GM21367 (cell line): ENCODE data around the gene ENTPD1.
"Not testable (repeated sequence)": the region's sequence is repeated elsewhere in the genome, so short reads cannot be mapped to it uniquely, and the experiment has no call there.

Source experiments
- ATAC-seq: cut with Tn5 transposase; IDR thresholded peaks from one replicate; pipeline ENCODE4 v1.9.1; 2021; ENCODE audit not compliant: unreplicated experiment

ENTPD1 gene

DNA sequence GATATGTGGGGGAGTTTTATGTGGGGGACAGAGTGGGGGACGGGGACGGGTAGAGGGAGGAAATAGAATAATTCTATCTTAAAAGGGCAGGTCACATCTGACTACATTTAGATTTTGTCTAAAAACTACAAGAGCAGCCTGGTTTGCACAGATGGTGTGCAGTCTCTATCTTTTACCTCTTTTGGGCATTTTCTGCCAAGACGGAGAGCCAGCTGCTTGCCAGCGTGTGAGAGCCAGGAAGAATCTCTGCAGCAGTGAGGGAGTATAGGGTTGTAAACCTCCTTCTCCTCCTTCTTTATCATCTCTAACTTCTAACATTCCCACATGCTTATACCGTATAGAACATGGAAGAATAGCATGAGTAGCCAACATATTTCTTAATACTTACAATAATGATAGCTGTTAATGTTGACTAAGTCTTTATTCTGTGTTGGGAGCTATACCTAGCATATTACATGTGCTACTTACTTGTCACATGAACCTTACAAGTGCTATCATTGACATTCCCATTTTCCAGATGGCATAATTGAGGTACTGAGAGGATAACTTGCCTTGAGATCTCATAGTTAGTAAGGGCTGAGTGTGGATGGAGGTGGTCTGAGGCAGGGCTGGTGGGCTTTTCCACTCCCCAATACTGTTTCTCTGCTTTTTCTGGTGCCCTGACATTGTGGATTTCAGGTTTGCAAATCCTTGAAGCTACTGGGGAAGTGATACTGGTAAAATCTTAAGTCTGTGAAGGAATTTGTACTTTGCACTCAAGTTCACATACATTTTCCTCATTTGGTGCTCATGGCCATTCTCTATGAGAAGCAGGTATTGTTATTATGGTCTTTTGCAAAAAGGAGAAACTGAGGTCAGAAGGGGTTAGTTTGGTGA, 1.1 kb downstream of the ENTPD1 start:
- ATAC-seq, result no peak

DNA sequence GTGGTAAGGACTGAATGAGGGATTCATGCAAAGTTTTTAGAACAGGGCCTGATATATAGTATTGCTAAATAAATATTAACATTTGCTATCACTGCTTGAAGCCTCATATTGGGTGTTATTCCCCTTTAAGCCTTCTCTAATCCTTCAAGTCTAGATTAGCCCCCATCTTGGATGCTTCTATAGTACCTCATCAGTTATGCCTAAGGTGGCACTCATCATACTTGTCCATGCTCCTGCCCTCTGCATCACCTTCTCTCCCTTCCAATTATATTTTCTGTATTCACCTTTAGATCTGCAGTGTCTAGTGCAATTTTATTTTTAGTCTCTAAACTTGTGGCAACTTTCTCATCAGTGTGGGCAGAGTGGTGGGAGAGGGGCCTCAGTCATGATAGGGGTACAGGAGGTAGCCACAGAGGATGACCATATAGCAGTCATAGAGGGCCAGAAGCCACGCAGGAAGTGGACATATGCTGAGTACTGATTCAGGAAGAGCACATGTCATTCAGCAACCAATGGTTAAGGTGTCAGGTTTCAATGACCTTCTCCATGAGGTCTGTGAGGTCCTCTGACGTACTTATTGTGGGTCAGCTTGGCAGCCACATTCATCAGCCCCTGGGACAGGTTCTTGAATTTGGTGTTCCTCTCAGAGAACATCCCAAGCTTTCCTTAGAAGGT, 2.5 kb downstream of the ENTPD1 start:
- peak; percentile 38 for ATAC-seq

DNA sequence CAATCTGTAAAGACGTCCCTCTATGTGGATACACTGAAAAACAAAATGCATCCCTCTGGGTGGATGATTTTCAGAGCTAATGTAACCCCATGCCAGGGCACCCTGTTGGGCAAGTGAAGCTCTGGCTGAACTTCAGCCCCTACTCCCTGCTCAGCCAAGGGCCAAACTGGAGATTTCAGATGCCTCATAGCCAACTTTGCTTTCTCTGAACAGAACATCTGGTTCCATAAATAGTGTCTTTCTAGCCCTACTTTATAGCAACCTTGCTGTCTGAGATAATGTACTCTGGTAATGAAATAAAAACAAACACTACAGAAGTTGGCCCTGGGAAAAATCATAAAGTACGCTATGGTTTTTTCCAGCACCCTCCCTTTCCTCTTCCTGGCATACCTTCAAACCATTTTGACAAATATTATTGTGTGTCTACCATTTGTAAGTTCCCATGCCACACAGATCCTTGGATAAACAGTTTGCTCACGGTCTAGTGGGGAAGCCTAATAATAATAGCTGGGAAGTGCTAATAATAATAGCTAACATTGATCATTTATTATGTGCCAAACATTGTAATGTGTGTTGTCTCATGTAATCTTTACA, 3.4 kb downstream of the ENTPD1 start:
- no peak for ATAC-seq

DNA sequence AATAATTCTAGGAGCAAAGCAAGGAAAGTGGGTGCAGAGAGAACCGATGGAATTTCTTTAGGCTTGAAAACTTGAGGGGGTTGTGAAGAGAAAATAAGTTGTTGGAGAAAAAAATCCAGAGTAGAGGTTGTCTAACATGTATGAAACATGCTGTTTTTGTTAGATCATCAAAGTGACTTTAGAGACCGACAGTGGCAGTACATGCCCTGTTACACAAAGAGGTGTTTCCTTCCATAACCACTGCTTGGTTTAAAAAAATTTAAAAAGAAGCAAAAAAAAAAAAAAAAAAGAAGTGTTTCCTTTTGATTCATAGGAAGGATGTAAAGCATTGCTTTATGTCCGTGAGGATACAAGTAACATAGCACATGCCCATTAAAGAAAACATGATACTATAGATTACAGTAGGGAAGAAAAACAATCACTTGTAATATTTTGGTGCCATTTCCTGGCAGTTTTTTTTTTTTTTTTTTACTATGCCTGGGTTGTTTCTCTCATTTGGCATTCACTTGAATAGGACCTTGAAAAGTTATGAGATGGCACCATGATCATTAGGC, 6.1 kb downstream of the ENTPD1 start:
- ATAC-seq, result no peak

DNA sequence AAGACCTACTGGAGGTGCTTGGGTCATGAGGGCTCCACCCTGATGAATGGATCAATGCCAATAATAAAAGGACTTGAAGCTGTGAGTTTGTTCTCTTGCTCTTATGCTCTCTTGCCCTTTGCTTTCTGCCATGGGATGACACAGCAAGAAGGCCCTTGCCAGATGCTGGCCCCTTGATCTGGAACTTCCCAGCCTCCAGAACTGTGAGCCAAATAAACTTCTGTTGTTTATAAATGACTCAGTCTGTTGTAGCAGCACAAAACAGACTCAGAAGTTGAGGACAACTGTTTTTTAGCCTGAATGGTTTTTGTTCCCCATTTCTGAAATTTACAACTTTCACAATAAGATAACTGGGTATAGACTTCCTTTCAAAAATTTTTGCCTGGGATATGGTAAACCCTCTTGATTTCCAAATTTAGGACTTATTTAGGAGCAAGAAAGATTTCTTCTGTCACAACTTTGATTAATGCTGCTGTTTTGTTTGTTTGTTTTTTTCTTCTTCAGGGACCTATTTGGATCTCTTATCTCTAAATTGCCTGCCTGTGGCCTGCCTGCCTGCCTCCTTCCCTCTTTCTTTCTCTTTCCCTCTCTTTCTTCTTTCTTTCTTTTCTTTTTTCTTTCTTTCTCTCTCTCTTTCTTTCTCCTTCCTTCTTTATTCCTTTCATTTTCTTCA, 12.1 kb downstream of the ENTPD1 start:
- peak; percentile 65 for ATAC-seq

DNA sequence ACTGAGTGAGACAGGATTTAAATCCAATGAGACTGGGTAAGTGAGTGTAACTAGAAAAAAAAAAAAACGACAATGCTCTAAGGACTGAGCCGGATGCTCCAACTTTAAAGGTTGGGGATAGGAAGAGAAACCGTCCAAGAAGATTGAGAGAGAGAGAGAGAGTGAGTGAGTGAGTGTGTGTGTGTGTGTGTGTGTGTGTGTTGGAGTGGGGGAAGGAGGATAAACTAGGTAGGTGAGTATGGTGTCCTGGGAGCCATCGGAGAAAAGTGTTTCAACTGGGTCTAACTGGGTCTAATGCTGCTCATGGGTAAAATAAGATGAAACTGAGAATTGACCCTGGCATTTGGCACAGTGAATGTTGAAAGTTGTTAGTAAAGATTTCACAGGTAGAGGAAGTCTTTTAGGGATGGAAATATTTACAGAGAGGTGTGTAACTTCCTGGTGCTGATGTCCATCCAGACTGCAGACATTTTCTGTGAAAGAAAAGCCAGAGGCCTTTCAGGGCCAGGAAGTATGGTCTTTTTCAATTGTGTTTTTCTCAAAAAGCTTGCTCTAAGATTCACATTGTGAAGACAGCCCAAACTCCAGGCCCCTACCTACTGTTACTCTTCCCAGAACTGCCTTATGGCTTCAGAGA, 14.2 kb downstream of the ENTPD1 start:
- ATAC-seq, result no peak

DNA sequence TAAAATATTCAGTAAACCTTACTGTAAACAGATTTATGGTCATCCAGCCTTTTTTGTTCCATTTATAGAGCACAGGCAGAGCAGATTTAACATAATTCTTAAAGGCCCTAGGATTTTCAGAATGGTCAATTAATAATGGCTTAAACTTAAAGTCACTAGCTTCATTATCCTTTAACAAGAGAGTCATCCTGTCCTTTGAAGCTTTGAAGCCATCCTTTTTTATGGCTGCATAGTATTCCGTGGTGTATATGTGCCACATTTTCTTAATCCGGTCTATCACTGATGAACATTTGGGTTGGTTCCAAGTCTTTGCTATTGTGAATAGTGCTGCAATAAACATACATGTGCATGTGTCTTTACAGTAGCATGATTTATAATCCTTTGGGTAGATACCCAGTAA, 17.5 kb downstream of the ENTPD1 start:
- not testable (repeated sequence) for ATAC-seq

DNA sequence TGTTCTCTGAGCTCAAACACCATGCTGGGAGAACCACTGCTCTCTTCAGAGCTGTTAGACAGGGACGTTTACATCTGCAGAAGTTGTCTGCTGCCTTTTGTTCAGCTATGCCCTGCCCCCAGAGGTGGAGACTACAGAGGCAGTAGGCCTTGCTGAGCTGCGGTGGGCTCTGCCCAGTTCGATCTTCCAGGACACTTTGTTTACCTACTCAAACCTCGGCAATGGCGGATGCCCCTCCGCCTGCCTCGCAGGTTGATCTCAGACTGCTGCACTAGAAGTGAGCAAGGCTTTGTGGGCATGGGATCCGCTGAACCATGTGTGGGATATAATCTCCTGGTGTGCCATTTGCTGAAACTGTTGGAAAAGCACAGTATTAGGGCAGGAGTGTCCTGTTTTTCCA, 21.7 kb downstream of the ENTPD1 start:
- ATAC-seq, result not testable (repeated sequence)

DNA sequence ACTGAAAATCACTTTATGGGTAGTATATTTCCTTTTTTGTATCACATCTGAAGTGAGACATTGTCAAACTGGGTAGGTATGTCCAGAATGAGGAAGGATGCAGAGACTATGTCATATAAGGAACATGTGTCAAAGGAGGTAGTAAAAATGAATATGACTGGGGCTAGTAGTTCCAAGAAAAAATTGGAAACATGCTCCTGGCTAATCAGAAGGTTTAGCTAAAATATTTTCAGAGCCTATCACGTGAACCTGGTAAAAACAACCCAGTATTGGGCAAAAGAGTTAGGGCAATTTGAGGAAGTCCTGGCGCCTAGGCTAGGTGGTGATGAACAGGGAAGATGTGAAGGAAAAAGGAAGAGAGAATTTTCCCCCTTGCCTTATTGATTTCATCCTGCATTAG, 26.4 kb downstream of the ENTPD1 start:
- no peak for ATAC-seq

DNA sequence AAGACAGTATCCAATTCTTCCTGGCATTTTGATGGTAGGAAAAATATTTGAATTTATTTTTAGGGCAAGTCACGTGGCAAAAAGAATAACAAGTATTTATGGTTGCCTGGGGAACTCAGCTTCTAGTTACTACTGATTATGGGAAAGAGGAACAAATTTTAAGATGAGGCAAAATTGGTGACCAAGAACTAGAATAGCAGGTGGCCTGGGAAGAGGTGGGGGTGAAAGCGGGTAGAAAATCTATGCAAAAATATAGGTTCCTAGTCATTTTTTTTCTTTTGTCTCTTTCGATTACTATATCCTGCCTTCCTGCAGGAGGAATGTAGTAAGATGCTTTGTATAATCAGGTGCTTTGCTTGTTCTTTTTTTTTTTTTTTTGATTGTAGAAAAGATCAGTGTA, 27.8 kb downstream of the ENTPD1 start:
- peak; percentile 36 for ATAC-seq

DNA sequence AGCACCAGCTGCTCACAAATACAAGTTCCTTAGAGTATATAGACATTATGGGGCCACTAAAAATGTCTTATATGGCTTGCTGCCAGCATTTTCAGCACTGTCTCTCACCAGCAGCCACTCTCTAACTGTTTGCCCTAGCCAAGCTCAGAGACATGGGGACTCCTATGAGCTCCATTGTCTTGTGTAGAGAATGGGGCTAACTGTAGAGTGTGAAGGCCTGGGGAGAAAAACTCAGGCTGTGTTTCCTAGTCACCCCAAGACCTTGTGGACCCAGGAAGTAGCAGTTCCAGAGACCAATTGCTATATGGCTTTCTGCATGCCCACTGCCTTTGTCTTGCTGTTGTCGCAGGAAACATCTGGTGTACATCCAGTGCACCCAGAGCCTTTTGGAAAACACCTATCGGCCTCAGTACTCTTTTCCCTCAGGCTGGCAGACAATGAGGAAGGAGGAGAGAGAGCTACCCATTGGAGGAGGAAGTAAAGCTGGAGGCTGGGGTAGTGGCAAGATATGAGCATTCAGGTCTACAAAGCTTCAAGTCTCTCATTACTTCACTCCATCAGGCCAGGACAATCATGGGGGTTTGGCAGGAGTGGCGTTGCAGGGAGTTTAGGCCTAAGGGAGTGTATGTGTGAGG, 28.4 kb downstream of the ENTPD1 start:
- no peak for ATAC-seq

DNA sequence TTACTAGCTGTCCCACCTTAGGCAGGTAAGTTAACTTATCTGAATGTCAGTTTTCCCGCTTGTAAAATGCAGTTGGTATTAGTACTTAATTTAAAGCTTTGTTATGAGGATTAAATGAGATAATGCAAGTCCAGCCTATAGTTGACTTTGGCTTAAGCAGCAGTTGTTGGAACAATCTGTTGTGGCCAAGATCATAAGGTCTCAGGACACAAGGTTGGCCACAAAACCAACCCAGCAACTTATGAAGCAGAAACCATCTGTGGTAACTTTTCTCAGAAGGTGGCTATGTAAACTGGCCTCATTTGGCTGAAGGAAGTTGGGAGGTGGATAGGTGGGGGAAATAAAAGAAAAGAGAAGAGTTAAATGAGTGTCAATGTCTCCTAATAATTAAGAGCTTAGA, 29.4 kb downstream of the ENTPD1 start:
- ATAC-seq, result peak; percentile 38

DNA sequence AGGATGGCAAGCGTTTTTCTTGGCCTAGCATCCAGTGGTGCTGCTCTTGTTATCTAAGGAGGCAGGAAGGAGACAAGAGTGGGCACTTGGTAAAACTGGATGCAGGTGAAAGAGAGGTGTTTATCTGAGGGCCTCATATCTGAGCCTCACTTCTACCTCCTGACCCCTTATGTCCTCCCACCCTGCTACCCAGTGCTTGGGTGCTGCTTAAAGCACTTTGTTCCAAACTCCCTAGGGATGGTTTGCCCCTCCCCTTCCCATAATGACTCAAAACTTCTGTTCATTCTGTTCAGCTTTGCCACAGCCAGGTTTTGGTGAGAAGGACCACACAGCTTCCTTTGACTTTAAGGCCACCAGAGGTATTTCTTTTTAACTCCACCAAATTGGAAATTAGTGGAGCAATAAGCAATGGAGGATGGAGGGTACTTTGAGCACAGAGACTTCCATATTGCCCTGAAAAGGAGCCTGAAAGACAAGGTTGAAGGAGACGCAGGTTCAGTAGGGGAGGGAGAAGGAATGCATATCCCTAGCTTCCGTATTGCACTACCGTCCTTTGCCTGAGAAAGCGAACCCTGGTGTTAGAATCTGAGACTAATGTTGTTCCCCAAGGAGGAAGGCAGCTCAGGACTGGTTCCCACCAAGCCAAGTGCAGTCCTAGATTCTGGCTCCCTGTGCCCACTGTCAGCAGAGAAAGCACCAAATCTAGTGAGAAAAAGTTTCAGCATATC, 30.1 kb downstream of the ENTPD1 start:
- ATAC-seq, result no peak

DNA sequence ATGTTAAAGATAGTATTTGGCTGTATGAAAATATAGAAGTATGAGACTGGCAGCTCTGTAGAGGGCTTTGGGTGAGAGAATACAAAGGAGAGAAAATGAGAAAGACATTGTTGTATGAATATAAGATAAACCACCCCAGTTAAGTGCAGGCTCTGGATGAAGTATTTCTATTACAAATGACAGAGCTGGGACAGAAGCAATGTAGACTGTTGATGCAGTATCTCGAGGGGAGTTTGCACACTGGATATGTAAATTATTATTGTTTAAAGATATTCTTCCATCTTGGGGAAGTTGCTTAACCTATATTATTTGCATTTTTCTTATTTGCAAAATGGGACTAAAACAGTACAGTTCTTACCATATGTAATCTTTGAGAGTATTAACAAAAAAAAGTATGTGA, 31.5 kb downstream of the ENTPD1 start:
- ATAC-seq, result no peak

DNA sequence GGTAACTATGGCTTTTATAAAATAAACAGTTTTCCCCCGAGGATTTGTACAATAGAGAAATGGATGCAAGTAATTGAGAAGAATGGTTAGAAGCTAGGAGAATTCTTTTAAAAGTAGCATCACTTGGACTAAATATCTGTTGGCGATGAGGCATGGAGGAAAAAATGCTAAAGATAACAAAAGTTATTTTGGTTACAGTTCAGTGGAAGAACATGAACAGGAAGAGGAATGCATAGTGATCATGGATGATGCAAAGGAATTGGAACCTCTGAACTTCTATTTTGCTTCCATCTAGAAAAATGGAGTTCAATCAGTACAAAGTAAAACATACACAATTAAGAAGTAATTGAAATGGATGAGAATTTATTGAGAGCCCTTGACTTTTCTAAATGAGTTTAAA, 32.9 kb downstream of the ENTPD1 start:
- no peak for ATAC-seq

DNA sequence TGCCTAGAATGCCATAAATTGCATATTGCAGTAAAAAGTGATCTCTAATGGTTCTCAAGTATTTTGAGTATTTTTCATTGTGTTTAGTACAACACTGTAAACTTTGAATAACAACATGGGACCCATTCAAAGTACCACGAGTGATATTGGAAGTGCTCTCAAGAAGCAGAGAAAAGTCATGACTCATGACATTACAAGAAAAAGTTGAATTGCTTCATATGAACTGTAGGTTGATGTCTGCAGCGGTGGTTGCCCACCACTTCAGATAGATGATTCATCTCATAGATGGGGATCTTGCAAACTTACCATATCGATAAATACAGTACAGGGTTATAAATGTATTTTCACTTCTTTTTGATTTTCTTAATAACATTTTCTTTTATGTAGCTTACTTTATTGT, 33.9 kb downstream of the ENTPD1 start:
- no peak for ATAC-seq

DNA sequence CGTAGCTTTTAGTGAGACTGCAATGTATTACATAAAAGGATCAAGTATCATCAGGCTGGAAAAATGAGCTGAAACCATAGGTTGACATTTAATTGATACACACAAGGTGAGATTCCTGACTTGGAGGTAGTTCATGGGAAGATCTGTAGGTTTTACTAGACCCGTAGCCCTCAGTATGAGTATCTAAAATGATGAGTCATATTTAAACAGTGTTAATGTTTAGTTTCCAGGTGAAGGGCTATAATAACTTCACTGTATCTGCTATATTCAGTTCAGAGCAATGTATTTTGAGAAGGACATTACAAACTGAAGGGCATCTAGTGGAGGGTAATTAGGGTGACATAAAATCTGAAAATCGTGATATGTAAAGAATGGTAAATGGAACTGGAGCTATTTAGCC, 35.0 kb downstream of the ENTPD1 start:
- ATAC-seq, result peak; percentile 33

DNA sequence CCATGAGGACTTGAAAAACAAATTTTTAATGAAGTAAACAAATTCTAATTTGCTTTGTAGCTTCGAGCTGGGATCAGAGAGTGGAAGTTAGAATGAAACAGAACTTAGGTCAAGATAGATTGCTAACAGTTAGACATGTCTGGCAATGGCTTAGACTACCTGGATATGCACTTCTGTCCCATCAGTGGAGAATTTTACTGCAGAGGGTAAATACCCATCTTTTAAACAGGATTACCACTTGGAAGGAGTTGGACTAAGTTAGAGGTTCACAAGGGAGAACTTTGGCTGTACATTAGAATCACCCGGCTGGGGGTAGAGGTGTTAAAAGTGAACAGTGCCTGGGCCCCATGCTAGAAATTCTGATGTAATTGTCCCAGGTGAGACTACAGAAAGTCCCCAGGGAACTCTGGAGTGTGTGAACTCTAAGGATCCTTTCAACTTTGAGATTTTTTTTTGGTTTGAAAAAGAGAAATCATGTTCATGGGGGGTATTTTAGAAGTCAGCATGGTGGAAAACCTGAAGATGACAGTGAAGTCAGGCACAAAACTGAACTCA, 35.5 kb downstream of the ENTPD1 start:
- no peak for ATAC-seq

DNA sequence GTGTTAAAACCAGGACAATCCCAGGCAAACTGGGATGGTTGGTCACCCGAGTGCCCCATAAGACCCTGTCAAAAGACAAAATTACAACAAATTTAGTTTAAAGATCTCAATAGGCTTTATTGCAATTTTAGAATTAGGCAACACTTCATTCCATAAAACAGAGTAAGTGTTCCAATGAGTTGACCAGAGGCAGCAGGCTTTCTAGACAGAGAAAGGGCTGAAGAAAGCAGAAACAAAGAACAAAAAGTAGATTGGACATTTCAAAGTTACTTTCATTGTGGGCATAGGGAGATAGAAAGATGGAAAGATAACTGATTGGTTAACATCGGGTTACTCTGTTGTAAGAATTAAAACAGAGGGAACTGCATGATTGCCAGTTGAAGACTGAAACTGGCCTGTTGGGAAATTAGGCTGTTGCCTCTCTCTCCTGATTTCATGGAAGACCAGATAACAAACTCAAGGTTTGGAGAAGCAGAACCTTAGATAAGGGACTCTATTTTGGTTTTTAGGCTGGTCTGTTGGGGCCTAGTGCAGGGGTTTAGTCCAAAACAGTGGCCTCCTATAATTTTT, 36.3 kb downstream of the ENTPD1 start:
- no peak for ATAC-seq
